NCI-H2107 (cell line): Measurements from ENCODE around the gene OR2L8.

Source experiments
- DNase-seq: peaks from one replicate; lab custom pipeline; 2025; lab: John Stamatoyannopoulos, UW

Gene OR2L8

DNA sequence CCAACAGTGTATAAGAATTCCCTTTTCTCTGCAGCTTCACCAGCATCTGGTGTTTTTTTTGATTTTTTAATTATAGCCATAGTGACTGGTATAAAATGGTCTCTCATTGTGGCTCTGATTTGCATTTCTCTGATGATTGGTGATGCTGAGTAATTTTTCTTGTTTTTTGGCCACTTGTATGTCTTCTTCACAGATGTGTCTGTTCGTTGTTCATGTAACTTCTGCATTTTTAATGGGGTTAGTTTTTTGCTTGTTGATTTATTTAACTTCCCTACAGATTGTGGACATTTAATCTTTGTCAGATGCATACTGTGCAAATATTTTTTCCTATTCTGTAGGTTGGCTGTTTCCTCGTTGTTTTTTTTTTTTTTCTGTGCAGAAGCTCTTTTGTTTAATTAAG, 44.3 kb downstream of the OR2L8 start:
- no peak for DNase-seq

DNA sequence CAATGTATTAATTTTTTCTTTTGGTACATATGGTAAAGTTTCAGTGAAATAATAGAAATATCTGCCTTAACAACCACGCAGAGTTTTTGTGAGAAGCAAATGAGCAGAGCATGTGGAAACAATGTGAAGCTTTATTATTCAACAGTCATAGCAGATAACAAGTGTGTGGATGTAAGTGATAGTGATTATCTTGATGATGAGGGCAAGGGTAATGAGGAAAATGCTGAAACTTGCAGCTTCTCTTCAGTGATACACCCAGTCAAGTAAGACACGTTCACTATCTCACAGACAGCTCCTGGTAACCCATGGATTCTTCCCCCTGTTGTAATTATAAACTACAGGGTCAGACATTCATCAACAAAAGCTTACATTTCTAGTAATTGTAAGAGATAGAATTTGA, 50.2 kb downstream of the OR2L8 start:
- no peak for DNase-seq
